ENCODE results near the gene YBX2.

GRCh38 chr17:7328009-7328408 lies 33.6 kb upstream of the YBX2 start:
- TF ChIP-seq CTCF (IDR thresholded peaks at IDR 0.05; ENCODE audit: insufficient read depth, low read length) (no peak), POLR2AphosphoS5 (IDR thresholded peaks at IDR 0.05; ENCODE audit: low read depth) (no peak)

All from HL-60 (cell line).